Ramos (cell line): ENCODE data around the gene IFT27.

Experiments
- in situ Hi-C: fragments of 300-500 bp; cut with MboI; formaldehyde crosslinking; loops from one replicate; pipeline ENCODE4 v1.14.3; 2022; ENCODE audit warnings: low sequenced_read_pairs; ENCODE audit not compliant: unreplicated experiment

Gene IFT27

DNA sequence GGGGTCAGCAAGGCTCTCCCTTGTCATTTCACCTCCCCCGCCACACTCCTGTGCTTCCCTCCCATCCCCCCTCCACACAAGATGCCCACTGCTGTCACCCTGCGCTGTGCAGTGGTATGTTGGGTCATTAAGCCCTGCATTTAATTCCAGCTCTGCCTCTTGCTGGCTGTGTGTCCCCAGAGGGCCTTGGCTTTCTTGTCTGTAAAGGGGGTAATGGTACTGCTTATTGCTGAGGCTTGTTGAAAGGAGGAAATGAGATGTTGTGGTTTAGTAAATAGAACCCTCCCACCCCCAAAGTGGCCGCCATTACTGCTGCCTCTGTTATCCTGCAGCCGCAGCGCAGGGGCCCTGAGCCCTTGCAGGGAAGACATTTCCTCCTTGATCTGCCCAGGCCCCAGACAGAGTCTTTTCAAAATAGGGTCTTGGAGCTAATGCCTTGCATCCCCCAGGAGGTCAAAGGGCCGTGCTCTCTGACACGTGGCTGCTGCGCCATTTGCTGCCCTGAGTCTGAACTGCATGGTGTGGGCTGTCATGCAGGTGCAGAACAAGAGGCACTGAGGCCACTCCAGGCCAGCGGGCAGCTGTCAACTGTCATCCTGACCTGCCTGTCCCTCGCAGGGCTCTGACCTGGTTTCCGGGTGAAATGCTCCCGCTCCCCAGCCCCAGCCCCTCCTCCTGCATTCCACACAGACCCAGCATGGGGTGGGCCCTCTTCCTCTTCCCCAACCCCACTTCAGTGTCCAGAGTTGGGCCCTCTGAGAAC is 22.2 kb upstream of the IFT27 start:
- in situ Hi-C loops, result no loop called here

DNA sequence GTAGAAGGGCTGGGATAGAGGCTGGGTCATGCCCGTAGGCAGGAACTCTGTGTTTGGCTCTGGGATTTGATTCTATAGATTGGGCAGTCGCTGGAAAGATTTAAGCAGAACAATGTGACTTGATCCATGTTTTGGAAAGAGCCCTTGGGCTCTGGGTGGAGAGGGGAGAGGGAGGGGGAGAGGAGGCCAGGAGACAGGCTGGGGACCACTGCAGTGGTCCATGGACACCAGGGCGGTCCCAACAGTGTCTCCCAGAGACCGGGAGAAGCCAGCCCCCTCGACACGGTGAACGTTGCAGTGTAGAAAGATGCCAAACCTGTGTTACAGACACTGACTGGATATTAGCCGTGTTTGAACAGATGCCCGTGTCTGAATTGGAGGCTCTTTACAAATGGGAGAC is 21.5 kb upstream of the IFT27 start:
- in situ Hi-C loops, result no loop called here

DNA sequence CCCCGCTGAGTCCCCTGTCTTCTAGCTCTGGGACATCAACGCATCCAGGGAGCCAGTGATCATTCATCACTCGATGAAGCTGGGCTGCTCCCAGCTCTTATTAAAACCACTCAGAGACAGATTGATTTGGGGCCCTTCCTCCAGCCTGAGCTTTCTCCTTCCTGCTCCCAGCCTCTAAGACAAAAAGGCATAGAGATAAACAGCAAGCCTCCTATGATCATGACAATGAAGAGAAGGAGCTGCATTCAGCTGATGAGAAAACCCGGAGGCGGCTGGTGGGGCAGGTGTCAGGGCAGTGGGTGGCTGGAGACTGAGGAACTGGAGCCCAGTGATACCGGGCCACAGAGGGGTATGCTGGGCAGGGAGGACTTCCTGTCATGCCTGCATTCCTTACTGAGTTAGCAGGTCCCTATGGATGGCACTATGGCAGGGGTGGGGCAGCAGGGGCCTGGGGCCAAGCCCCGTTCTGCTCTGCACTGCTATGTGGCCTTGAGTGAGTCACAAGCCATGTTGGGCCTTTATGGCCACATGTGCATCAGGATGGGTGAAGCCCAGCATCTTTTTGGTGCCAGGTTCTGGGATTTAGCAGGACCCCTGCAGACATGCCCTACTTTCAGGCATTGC is 20.7 kb upstream of the IFT27 start:
- in situ Hi-C loops, result no loop called here

DNA sequence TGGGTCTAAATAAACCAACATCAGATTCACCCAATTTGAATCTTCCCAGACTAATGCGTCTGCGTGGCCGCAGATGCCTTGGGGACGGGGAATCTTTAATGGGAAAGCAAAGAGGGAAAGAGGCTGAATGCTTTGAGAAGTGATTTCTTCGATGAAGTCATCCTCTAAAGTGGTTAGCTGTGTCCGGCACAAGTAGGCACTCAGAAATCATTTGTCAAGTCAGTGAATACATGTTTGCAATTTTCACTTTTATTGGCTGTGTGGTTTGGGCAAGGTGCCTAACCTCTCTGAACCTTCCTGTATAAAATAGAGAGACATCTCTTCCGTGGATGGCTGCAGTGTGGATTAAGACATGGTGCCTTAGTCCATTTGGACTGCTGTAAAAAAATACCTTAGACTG is 19.7 kb upstream of the IFT27 start:
- in situ Hi-C loops, result no loop called here

DNA sequence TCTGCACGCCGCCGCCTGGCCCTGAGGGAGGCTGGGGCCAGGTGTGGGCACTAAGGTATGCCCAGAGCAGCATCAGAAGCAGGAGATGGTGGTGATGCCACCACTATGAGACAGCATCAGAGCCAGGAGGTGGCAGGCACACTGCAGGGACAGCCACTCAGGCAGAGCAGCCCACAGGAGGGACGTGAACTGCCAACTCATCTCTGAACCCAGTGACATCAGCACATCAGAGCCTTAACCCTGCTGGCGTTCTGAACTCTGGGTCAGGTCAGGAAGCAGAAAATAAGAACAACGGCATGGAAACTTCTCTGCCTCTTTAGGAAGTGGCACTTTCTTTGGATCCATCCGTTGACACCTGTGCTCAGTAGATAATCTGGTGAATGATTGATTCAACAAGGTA is 14.7 kb upstream of the IFT27 start:
- in situ Hi-C loops, result no loop called here

DNA sequence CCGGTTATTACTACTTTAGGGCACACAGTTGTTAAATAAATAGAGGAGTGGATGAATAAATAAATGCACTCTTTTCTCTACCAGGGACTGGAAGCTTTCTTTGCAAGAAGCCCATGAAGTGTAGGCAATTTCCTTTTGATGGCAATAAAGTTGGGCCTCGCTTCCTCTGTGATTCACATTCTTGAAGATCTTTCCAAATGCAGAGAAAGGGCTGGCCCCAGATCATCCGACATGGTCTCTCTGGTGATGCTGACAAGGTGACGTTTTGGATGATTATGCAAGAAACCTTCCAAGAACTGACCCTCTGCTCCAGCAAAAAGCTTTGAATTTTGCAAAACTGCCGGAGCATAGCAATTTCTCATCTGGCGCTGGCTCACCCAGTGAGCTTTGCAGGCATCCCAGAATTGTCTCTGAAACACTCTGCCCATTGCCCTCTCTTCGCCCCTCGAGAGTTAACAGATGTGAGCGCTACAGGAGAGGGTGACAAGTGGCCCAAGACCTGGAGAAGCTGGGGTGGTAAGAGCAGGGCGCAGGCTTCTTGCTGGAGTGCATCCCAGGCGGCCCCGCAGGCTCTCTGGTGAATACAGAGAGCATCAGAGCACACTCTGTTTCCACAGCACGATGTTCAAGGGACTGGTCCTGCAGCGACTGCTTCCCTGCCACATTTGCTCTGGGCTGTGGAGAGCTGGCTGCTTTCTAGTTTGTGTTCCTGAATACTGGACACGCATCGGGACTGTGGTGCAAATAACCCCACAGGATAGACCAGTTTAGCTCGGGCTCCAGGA is 11.5 kb upstream of the IFT27 start:
- in situ Hi-C loops, result loop anchor here (10.0 kb wide), 1 partner anchor 197 kb away; no protein-coding TSS in a partner anchor

DNA sequence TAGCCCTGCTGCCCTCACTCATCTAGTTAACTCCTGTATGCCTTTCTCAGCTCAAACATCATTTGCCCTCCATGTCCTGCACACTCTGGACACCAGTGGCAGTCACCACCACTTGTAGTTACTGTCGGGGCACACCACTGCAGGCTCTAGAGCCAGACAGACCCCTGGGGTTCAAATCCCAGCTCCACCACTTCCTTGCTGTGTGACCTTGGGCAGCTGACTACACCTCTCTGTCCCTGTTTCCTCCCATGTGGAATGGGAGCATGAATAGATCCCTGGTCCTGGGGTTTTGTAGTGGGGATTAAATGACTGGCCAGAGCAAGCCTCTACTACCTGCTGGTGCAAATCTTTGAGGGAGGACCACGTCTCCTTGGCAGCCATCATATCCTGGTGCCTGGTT is 7.8 kb upstream of the IFT27 start:
- in situ Hi-C loops, result loop anchor here (10.0 kb wide), 1 partner anchor 201 kb away; no protein-coding TSS in a partner anchor

DNA sequence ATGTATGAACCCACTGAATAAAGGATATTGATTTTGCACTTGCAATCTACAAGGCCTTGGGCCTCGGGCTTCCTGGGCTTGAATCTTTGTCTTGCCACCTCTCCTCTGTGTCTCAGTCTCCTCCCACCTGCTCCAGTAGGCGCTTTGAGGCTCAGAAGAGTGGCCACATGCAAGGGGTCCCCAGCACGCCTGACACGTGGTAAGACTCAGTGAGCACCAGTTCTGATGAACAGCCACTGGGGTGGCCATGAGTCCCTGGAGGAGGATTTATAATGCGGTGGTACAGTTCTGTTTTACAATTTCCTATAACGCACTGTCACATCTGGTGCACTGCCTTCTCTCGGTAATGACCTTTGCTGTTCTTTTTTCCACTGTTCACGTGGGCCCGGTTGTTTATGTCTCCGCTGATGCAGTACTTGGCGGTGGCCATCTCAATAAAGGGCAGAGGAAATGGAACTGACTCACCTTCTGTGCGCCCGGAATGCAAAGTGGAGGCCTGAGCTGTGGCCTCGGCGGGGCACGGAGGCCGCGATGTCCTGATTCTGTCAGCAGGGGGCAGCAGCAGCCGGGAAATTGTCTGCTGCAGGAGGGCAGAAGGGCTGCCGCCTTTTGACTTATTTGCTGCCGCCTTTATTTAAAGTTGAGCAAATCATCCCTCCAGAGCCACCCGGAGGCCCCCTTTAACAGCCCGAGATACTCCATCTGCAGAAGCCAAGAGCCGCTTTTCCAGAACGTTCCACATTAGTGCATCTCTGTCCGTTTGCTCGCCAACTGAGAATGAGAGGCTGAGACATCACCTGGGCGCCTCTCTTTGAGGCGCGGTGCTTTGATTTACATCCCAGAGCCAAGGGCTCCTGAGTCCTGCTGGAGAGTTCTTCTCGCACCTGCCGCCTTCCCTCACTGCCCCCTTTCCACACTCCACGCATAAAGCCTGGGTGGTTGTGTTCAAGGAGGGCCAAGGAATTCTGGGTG is 6.0 kb upstream of the IFT27 start:
- in situ Hi-C loops, result loop anchor here (10.0 kb wide), 1 partner anchor 203 kb away; no protein-coding TSS in a partner anchor

DNA sequence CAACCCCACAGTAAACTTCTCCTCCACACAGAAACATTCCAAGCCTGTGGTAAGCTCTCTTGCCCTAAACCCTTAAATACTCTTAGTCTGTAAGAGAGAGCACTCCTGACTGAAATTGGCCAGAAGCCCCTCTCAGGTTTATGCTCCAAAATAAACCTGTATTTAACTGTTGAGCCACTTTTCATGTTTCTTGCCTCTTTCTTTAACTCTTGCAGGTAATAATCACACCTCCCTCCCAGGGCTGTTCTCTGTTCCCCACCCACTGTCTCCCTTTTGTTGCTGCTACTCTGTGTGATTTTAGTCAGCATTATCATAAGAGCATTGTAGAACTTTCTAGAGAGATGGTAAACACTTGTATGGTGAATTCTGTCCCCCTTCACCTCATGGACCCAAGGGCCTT is 2.1 kb upstream of the IFT27 start:
- in situ Hi-C loops, result no loop called here

DNA sequence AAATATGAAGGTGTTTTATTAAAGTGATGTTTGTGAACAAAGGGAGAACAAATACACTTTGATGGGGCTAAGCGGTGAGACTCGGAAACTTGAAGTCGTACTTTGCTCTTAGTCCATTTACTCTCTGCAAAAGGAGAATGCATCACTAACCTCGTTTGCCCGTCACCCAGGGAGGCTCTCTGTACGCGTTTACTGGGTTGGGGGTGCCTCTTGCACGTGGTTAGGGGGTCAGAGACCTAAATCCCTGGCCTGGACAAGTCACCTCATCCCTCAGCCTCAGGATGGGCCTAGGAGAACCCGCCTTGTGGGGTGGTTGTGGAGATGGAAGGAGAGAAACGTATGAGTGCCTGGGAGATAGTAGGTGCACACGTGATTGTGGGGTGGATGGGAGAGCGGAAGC is 803 bp upstream of the IFT27 start:
- in situ Hi-C loops, result no loop called here

DNA sequence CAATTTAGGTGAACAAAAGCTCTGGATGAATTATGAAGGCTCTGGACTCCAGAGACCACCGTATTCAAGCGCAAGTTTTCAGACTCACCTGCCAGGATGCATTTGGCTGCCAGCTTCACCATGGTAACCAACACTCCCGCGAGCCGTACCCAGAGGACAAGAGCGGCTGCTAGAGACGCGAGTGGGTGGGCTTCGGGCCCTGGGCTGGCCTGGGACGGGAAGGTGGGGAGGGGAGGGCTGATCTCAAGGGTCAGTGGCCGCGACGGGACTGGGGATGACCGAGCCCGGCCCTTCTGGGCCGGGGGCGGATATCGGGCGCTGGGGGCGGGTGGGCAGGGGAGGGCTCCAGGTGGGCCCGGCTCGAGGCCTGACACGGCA is 344 bp downstream of the IFT27 start:
- in situ Hi-C loops, result no loop called here

DNA sequence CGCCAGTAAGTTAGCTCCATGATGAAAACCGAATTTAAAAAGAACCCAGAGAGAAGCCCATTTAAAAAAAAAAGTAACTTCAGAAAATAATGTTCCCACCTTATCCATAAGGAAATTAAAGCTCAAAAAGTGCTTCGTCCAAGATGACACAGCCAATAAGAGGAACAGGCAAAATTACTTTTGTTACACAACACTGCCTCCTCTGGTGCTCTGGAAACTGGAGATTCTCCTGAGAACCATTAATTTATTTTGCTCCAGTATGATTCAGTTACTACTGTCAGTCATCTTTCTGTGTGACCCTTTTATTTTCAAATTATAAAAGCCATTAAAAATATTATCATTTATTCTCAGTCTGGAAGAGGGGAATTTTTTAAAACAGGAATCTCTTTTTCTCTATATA is 2.0 kb downstream of the IFT27 start:
- in situ Hi-C loops, result no loop called here

DNA sequence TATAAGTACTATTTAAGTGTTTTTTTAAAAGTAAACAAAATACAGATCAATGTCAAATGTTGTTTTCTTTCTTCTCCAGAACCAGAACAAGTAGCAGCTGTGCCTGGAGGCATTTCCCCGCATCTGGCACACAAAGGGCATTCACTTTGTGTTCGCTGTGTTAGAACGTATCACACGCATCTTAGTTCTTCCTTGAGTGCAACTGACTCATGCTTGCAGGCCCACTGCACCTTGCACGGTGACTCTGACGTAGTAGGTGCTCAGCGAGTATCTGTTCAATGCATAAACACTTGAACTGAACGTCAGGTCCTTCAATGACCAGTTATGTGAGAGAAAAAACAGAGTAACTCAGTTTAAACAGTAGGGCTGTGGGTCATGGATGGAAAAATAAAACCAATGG is 3.5 kb downstream of the IFT27 start:
- in situ Hi-C loops, result no loop called here

DNA sequence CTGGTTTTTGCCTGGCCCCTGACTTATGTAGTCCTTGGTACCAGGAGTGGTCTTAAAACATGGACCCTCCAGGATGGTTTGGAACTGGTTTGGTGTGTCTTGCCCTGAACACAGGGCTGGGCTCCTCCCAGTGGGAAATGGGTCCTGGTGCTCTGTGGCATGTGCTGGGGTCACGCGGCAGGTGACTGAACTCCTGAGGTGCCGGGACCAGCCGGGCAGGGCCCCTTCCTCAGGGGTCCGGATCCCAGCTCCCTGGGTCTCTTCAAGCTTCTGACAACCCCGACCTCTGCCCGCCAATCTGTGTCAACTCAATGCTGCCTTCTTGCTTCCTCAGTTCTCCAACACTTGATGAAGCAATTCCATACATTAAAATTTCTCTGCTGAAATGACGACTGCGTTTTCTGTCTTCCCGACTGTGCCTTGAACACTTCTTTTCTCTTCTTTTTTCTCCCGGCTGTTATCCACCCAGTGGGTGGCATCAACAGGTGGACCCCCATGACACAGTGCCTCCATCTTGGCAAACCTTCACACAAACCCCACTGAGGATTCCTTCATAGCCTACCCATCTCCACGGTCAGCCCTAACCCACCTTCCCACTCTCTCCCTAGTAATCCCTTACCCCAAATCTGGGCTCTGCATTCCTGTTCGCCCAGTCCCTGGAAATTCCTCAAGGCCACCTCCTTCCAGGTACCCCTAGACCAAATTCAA is 4.4 kb downstream of the IFT27 start:
- in situ Hi-C loops, result no loop called here

DNA sequence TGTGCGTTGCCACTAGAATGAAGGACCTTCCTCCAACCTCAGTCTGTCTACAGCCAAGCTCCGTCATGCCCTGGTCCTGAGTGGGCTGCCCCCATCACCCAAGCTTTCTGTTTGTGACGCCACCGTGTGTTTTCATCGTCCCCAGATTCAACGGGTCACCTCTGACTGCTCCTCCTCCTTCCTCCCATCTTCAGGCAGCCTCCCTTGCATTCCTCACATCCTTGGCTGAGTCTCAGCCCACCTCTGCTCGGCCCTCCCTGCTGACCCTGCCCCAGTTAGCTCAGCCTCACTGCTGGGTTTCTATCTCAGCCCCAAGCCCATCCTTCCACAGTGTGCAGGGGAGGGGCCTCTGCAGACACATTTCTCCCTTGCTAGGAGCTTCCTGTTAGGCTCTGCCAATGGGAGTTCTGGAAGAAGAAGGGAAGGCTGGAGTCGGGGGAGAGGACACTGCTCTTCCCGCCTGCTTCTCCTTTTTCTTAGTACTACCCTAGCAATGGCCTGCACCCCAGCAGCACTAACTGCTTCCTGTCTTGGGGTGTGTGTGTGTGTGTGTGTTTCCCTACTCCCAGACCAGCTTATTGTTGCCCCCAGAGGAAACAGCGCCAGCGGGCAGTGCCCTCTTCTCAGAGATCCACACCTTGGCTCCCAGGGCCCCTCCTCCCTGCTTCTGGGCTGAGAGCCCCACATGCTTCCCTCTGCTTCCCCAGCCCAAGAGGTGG is 5.2 kb downstream of the IFT27 start:
- in situ Hi-C loops, result no loop called here

DNA sequence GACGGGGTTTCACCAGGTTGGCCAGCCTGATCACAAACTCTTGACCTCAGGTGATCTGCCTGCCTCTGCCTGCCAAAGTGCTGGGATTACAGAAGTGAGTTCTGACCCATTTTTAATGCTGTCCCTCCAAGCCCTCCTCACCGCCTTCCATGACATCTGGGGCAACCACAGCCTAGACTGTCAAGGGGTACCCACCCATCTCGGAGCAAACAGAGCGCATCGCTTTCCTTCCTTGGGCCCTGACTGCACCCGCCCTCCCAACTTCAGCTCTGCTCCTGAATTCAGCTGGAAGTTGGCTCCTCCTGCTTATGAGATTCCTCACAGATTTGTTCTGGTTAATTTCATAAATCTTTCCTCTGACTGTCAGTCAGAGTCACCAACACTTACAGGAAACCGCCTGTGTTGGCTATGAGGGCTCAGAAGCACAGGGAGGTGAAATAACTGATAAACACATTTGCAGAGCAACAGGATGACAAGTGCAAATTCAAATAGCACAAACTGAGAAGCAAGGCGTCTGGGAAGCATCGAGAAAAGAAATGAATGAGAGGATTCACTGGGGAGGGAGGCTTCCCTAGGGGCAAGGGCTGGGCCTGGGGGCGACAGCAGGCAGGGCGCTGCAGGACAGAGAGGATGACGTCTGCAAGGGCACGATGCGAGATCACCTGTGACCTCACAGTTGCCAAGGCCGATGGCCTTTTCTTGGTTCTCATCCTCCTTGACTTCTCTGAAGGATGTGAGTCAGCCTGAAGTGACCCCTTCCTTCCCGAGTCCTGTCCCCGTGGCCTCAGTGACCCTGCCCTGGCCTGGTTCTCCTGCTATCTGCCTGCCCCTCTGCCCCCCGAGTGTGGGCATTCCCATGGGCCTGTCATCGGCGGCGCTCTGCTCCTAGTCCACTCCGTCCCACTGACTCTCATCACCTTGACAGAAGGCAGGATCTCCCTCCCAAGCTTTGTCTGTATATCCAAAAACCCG is 6.1 kb downstream of the IFT27 start:
- in situ Hi-C loops, result no loop called here

DNA sequence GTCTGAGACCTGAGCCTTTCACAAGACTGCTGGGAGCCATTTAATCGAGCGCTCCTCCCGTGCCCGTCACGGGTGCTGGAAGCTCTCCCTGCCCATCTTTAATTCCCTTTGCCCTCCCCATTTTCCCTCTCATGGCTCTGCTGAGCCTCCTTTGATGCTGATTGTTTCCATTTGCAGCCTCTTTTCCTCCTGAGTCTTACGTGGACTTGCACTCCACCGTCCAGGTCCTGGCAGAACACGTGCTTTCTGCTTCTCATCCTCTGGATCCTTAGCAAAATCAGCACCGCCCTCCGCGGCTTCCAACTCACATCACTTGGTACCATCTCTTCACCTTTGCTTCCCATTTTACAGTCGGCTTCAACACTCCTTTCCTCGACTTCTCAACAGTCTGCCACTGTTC is 7.3 kb downstream of the IFT27 start:
- in situ Hi-C loops, result no loop called here

DNA sequence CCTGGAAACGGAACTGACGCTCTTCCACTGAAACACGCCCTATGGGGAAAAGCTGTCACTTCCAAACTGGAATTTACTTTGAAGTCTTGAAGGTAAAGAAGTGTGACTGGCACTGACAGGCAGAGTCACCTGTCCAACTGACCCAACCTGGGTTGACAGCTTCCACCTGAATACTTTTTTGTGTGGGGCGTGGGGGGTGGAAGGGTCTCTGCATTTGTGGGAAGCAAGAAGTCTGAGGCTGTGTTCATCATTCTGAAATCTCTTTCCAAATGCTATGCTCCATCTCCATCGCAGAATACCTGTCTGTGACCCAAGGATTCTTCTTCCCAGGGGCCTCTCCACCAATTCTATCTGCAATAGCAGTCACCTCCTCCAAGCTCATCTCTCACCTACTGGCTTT is 7.8 kb downstream of the IFT27 start:
- in situ Hi-C loops, result no loop called here
